Sigmoid colon (tissue), 7 donors: Measurements from ENCODE around the gene CDK14. TPM values are rescaled to one million over a fixed set of nuclear protein-coding genes. Genes with fewer than 3 reads are reported as not detected.

Experiments used
- DNase-seq: peaks from one replicate; pipeline ENCODE4 v3.0.0-alpha.2; 2019
- H3K27ac ChIP-seq, 4 donors: fragments of 200-600 bp; sonication (generic); one replicate each; pipeline ENCODE4 v1.5.1; 2016 to 2019; ENCODE audit warnings: mild to moderate bottlenecking in 1 of 4
- H3K27me3 ChIP-seq, 3 donors: fragments of 200-600 bp; sonication (generic); one replicate each; pipeline ENCODE4 v1.5.1; 2019; ENCODE audit warnings: mild to moderate bottlenecking in 1 of 3
- H3K36me3 ChIP-seq, 4 donors: fragments of 200-600 bp; sonication (generic); one replicate each; pipeline ENCODE4 v1.5.1; 2016 to 2019
- H3K4me1 ChIP-seq, 4 donors: fragments of 200-600 bp; sonication (generic); one replicate each; pipeline ENCODE4 v1.5.1; 2017 to 2019
- H3K4me3 ChIP-seq, 4 donors: fragments of 200-600 bp; sonication (generic); one replicate each; pipeline ENCODE4 v1.5.1; 2017 to 2019; ENCODE audit warnings: mild to moderate bottlenecking in 2 of 4, moderate library complexity in 1 of 4
- H3K9me3 ChIP-seq, 4 donors: fragments of 200-600 bp in 3 of 4; sonication (generic) in 3 of 4; one replicate each; pipeline versions ENCODE4 v1.5.1 to v1.6.1; 2013 to 2019
- CTCF ChIP-seq, 4 experiments: fragments of 450-650 bp in 3 of 4; fragments of 200-600 bp in 1 of 4; IDR thresholded peaks; one replicate each; pipeline ENCODE4 v1.5.1; 2016 to 2019; ENCODE audit warnings: antibody characterized with exemption in 4 of 4, mild to moderate bottlenecking in 3 of 4, moderate library complexity in 2 of 4
- EP300 ChIP-seq, 4 donors: sonication (generic); formaldehyde crosslinking; IDR thresholded peaks; one replicate each; pipeline ENCODE4 v1.6.1; 2017; ENCODE audit warnings: antibody characterized with exemption in 4 of 4
- POLR2A ChIP-seq, 2 donors: fragments of 450-650 bp; IDR thresholded peaks; one replicate each; pipeline ENCODE4 v1.6.1; 2016; ENCODE audit warnings: antibody characterized with exemption in 2 of 2, mild to moderate bottlenecking in 2 of 2, moderate library complexity in 2 of 2
- POLR2AphosphoS5 ChIP-seq, 4 donors: sonication (generic); formaldehyde crosslinking; IDR thresholded peaks; one replicate each; pipeline ENCODE4 v1.6.1; 2017; ENCODE audit warnings: antibody characterized with exemption in 4 of 4
- WGBS, 2 donors: extraction: QIAGEN DNeasy Blood & Tissue Kit; methylation state at CpG; one replicate each; pipeline ENCODE4 v1.1.7; 2013; 5-methylcytosine and 5-hydroxymethylcytosine counted together
- intact Hi-C: fragments of 100-400 bp; cut with DNase I; formaldehyde crosslinking; loops from one replicate; pipeline ENCODE4 v1.15.1; 2023
- polyA plus RNA-seq, 3 donors: library from polyadenylated mRNA; stranded (reverse); fragments of 200-250 nt; gene quantifications; one replicate each; pipeline ENCODE4 v1.2.3, GENCODE V29; 2013
- total RNA-seq, 4 donors: library from RNA; depleted of rRNA; stranded (reverse); fragments of >200 nt; gene quantifications; one replicate each; pipeline ENCODE4 v1.1.0, GENCODE V29; 2016
- donor health status: healthy with polysubstance abuse.
- donor health status: Bipolar disorder and iron deficiency.
- donor health status: healthy.

The CDK14 gene
- total and polyA plus RNA-seq, 7 donors, result 0.92 to 19.3 (median 11.1) TPM

GRCh38 chr7:90859521-90859920 is 263.4 kb downstream of the CDK14 start:
- Histone ChIP-seq H3K27me3 (no peaks in the 10 kb centered on the region), H3K36me3 (no peaks in the 10 kb centered on the region), H3K4me3 (no peak overlapping the region), H3K4me1 (no peaks in the 10 kb centered on the region), H3K9me3 (no peaks in the 10 kb centered on the region), H3K27ac (no peak overlapping the region)
- intact Hi-C loops, result no loop called here
- TF ChIP-seq POLR2AphosphoS5 (IDR thresholded peaks at IDR 0.05) (no peak), EP300 (IDR thresholded peaks at IDR 0.05) (no peak), POLR2A (IDR thresholded peaks at IDR 0.05) (no peak), CTCF (IDR thresholded peaks at IDR 0.05) (no peak)
- no peak for DNase-seq

- no peaks in the 10 kb centered on the region for H3K27me3 ChIP-seq
- H3K4me3 ChIP-seq, result no peak overlapping the region
- no peak overlapping the region for H3K27ac ChIP-seq
- H3K36me3 ChIP-seq, result no peaks in the 10 kb centered on the region
- 76 to 85% methylated on average over 1 of the region's 1 CpG for WGBS, 2 donors
- no peak for DNase-seq
- H3K9me3 ChIP-seq, result no peaks in the 10 kb centered on the region
- intact Hi-C loops, result no loop called here
- H3K4me1 ChIP-seq, result no peaks in the 10 kb centered on the region
- TF ChIP-seq CTCF (IDR thresholded peaks at IDR 0.05), result no peak
- TF ChIP-seq POLR2AphosphoS5 (IDR thresholded peaks at IDR 0.05), result no peak
- TF ChIP-seq EP300 (IDR thresholded peaks at IDR 0.05), result no peak
- TF ChIP-seq POLR2A (IDR thresholded peaks at IDR 0.05), result no peak
These were observed 268.0 kb downstream of the CDK14 start for GRCh38 chr7:90864088-90864487.

- H3K4me1 ChIP-seq, result no peaks in the 10 kb centered on the region
- TF ChIP-seq CTCF (IDR thresholded peaks at IDR 0.05) (no peak), POLR2A (IDR thresholded peaks at IDR 0.05) (no peak)
- H3K27ac ChIP-seq, result no peak overlapping the region
These were observed 273.2 kb downstream of the CDK14 start for GRCh38 chr7:90869335-90869734.

GRCh38 chr7:90876701-90877100 is 280.6 kb downstream of the CDK14 start:
- TF ChIP-seq EP300 (IDR thresholded peaks at IDR 0.05), result no peak
- no peak for TF ChIP-seq POLR2AphosphoS5 (IDR thresholded peaks at IDR 0.05)
- TF ChIP-seq POLR2A (IDR thresholded peaks at IDR 0.05), result no peak
- no peak for TF ChIP-seq CTCF (IDR thresholded peaks at IDR 0.05)
- no peak overlapping the region for H3K4me3 ChIP-seq
- H3K27me3 ChIP-seq, result no peaks in the 10 kb centered on the region
- no peaks in the 10 kb centered on the region for H3K9me3 ChIP-seq
- 93 to 95% methylated on average over 2 of the region's 2 CpGs for WGBS, 2 donors
- no peak overlapping the region for H3K27ac ChIP-seq
- no peak for DNase-seq
- no peaks in the 10 kb centered on the region for H3K36me3 ChIP-seq
- no peaks in the 10 kb centered on the region for H3K4me1 ChIP-seq
- intact Hi-C loops, result no loop called here

More at GRCh38 chr7:90869335-90869734, 273.2 kb downstream of the CDK14 start:
- Histone ChIP-seq H3K4me3 (no peak overlapping the region), H3K9me3 (no peaks in the 10 kb centered on the region), H3K27me3 (no peaks in the 10 kb centered on the region), H3K36me3 (no peaks in the 10 kb centered on the region)
- WGBS, 2 donors, result 94 to 95% methylated on average over 1 of the region's 1 CpG
- intact Hi-C loops, result no loop called here
- DNase-seq, result no peak

GRCh38 chr7:90877201-90877600 is 281.1 kb downstream of the CDK14 start:
- TF ChIP-seq EP300 (IDR thresholded peaks at IDR 0.05), result no peak
- TF ChIP-seq CTCF (IDR thresholded peaks at IDR 0.05), result no peak
- no peak for TF ChIP-seq POLR2AphosphoS5 (IDR thresholded peaks at IDR 0.05)
- no peak for TF ChIP-seq POLR2A (IDR thresholded peaks at IDR 0.05)
- intact Hi-C loops, result no loop called here
- Histone ChIP-seq H3K4me1 (no peaks in the 10 kb centered on the region), H3K27me3 (no peaks in the 10 kb centered on the region), H3K9me3 (no peaks in the 10 kb centered on the region), H3K4me3 (no peak overlapping the region), H3K27ac (no peak overlapping the region), H3K36me3 (no peaks in the 10 kb centered on the region)
- 41 to 45% methylated on average over 2 of the region's 2 CpGs for WGBS, 2 donors
- DNase-seq, result no peak
